COLO668 (cell line): ENCODE results near the gene KLHDC7A.
"Not testable (repeated sequence)": the region's sequence is repeated elsewhere in the genome, so short reads cannot be mapped to it uniquely, and the experiment has no call there.

Experiments
- DNase-seq: peaks from one replicate; lab custom pipeline; 2025; ENCODE audit not compliant: unreplicated experiment; lab: John Stamatoyannopoulos, UW

The KLHDC7A gene

GRCh38 chr1:18480315-18481189, at the start of gene KLHDC7A:
Gene KLHDC7A, plus strand, starts transcription at chr1:18480930. Its CDS starts 52 bp downstream, at chr1:18480982.
- DNase-seq = peak; percentile 46

- no peak for DNase-seq
These were observed 46.7 kb upstream of the KLHDC7A start for GRCh38 chr1:18434041-18434440.

GRCh38 chr1:18440385-18441226, 40.1 kb upstream of the KLHDC7A start:
- no peak for DNase-seq

- DNase-seq = no peak
These were observed 36.9 kb upstream of the KLHDC7A start for GRCh38 chr1:18443587-18444520.

GRCh38 chr1:18444563-18444962, 36.2 kb upstream of the KLHDC7A start:
- DNase-seq = no peak

- no peak for DNase-seq
These were observed 34.0 kb upstream of the KLHDC7A start for GRCh38 chr1:18446751-18447150.

- no peak for DNase-seq
These were observed 33.1 kb upstream of the KLHDC7A start for GRCh38 chr1:18447509-18448220.

GRCh38 chr1:18448889-18449288, 31.8 kb upstream of the KLHDC7A start:
- DNase-seq = no peak

- DNase-seq = no peak
These were observed 28.2 kb upstream of the KLHDC7A start for GRCh38 chr1:18452550-18452949.

GRCh38 chr1:18458133-18459092, 22.3 kb upstream of the KLHDC7A start:
- no peak for DNase-seq

- DNase-seq = no peak
These were observed 19.1 kb upstream of the KLHDC7A start for GRCh38 chr1:18461656-18462055.

GRCh38 chr1:18462517-18462916, 18.2 kb upstream of the KLHDC7A start:
- DNase-seq = not testable (repeated sequence)

GRCh38 chr1:18463063-18463462, 17.7 kb upstream of the KLHDC7A start:
- DNase-seq = no peak

- DNase-seq = no peak
These were observed 16.6 kb upstream of the KLHDC7A start for GRCh38 chr1:18463984-18464664.

- DNase-seq = no peak
These were observed 16.1 kb upstream of the KLHDC7A start for GRCh38 chr1:18464665-18465050.

GRCh38 chr1:18466676-18467075, 14.1 kb upstream of the KLHDC7A start:
- no peak for DNase-seq

- no peak for DNase-seq
These were observed 12.2 kb upstream of the KLHDC7A start for GRCh38 chr1:18468570-18468969.

- no peak for DNase-seq
These were observed 11.2 kb upstream of the KLHDC7A start for GRCh38 chr1:18469514-18469913.
